Measurements from ENCODE around the gene TRAPPC2L. TPM values are rescaled to one million over a fixed set of nuclear protein-coding genes. Genes with fewer than 3 reads are reported as not detected.
"Not testable (repeated sequence)": the region's sequence is repeated elsewhere in the genome, so short reads cannot be mapped to it uniquely, and the experiment has no call there.

TRAPPC2L gene
- total RNA-seq, 2 donors from 2014 or later, result 37.8 to 48.3 TPM

- H3K27me3 Mint-ChIP-seq, result no peaks in the 10 kb centered on the region
- ATAC-seq, result no peak
- no peaks in the 10 kb centered on the region for H3K36me3 Mint-ChIP-seq
- peaks cover 0 to 5% of the 10 kb centered on the region in 2 donors for H3K4me1 Mint-ChIP-seq (ENCODE audit: low read depth in 2 of 2)
- no peak for DNase-seq (ENCODE audit: low spot score)
- no peak overlapping the region for H3K4me3 Mint-ChIP-seq
- no peak overlapping the region for H3K27ac Mint-ChIP-seq
- H3K9me3 Mint-ChIP-seq, result no peaks in the 10 kb centered on the region
These were observed 28.9 kb downstream of the TRAPPC2L start for GRCh38 chr16:88885693-88886280.

GRCh38 chr16:88886420-88886844 lies 29.5 kb downstream of the TRAPPC2L start:
- ATAC-seq, result no peak
- Mint-ChIP-seq H3K27me3 (no peaks in the 10 kb centered on the region), H3K27ac (no peak overlapping the region), H3K36me3 (no peaks in the 10 kb centered on the region), H3K4me3 (no peak overlapping the region), H3K4me1 (ENCODE audit: low read depth in 2 of 2) (peaks cover 0 to 5% of the 10 kb centered on the region in 2 donors), H3K9me3 (no peaks in the 10 kb centered on the region)
- DNase-seq (ENCODE audit: low spot score), result no peak

GRCh38 chr16:88886845-88887521 lies 30.1 kb downstream of the TRAPPC2L start:
- DNase-seq (ENCODE audit: low spot score), result no peak
- H3K9me3 Mint-ChIP-seq, result no peaks in the 10 kb centered on the region
- H3K36me3 Mint-ChIP-seq, result no peaks in the 10 kb centered on the region
- no peak overlapping the region for H3K27ac Mint-ChIP-seq
- ATAC-seq, result no peak
- H3K4me3 Mint-ChIP-seq, result no peak overlapping the region
- H3K4me1 Mint-ChIP-seq (ENCODE audit: low read depth in 2 of 2), result peaks cover 0 to 5% of the 10 kb centered on the region in 2 donors
- no peaks in the 10 kb centered on the region for H3K27me3 Mint-ChIP-seq

- DNase-seq (ENCODE audit: low spot score) (no peak), ATAC-seq (no peak)
- Mint-ChIP-seq H3K4me1 (ENCODE audit: low read depth in 2 of 2) (no peaks in the 10 kb centered on the region), H3K36me3 (no peaks in the 10 kb centered on the region), H3K27me3 (no peaks in the 10 kb centered on the region), H3K4me3 (no peak overlapping the region), H3K9me3 (no peaks in the 10 kb centered on the region), H3K27ac (no peak overlapping the region)
These were observed 31.1 kb downstream of the TRAPPC2L start for GRCh38 chr16:88888057-88888456.

GRCh38 chr16:88888461-88889387 lies 31.8 kb downstream of the TRAPPC2L start:
- Mint-ChIP-seq H3K9me3 (no peaks in the 10 kb centered on the region), H3K36me3 (no peaks in the 10 kb centered on the region), H3K27me3 (no peaks in the 10 kb centered on the region), H3K27ac (no peak overlapping the region), H3K4me1 (ENCODE audit: low read depth in 2 of 2) (no peaks in the 10 kb centered on the region), H3K4me3 (no peak overlapping the region)
- ATAC-seq, result no peak
- no peak for DNase-seq (ENCODE audit: low spot score)

- not testable (repeated sequence) for H3K27me3 Mint-ChIP-seq; ATAC-seq; H3K9me3 Mint-ChIP-seq; DNase-seq (ENCODE audit: low spot score); H3K4me3 Mint-ChIP-seq; H3K27ac Mint-ChIP-seq; H3K4me1 Mint-ChIP-seq (ENCODE audit: low read depth in 2 of 2); H3K36me3 Mint-ChIP-seq
These were observed 32.9 kb downstream of the TRAPPC2L start for GRCh38 chr16:88889702-88890352.

GRCh38 chr16:88891083-88891482 lies 34.2 kb downstream of the TRAPPC2L start:
- no peaks in the 10 kb centered on the region for H3K9me3 Mint-ChIP-seq
- H3K4me3 Mint-ChIP-seq, result no peak overlapping the region
- no peak for ATAC-seq
- H3K36me3 Mint-ChIP-seq, result no peaks in the 10 kb centered on the region
- no peaks in the 10 kb centered on the region for H3K4me1 Mint-ChIP-seq (ENCODE audit: low read depth in 2 of 2)
- DNase-seq (ENCODE audit: low spot score), result no peak
- H3K27ac Mint-ChIP-seq, result no peak overlapping the region
- no peaks in the 10 kb centered on the region for H3K27me3 Mint-ChIP-seq

- no peak for DNase-seq (ENCODE audit: low spot score)
- H3K27me3 Mint-ChIP-seq, result no peaks in the 10 kb centered on the region
- no peak for ATAC-seq
- no peaks in the 10 kb centered on the region for H3K9me3 Mint-ChIP-seq
- no peak overlapping the region for H3K4me3 Mint-ChIP-seq
- no peaks in the 10 kb centered on the region for H3K4me1 Mint-ChIP-seq (ENCODE audit: low read depth in 2 of 2)
- H3K27ac Mint-ChIP-seq, result no peak overlapping the region
- no peaks in the 10 kb centered on the region for H3K36me3 Mint-ChIP-seq
These were observed 35.1 kb downstream of the TRAPPC2L start for GRCh38 chr16:88892065-88892464.

- DNase-seq (ENCODE audit: low spot score) (no peak), ATAC-seq (no peak)
- H3K27ac Mint-ChIP-seq, result no peak overlapping the region
- H3K9me3 Mint-ChIP-seq, result no peaks in the 10 kb centered on the region
- no peaks in the 10 kb centered on the region for H3K4me1 Mint-ChIP-seq (ENCODE audit: low read depth in 2 of 2)
- no peaks in the 10 kb centered on the region for H3K27me3 Mint-ChIP-seq
- H3K4me3 Mint-ChIP-seq, result no peak overlapping the region
- no peaks in the 10 kb centered on the region for H3K36me3 Mint-ChIP-seq
These were observed 36.4 kb downstream of the TRAPPC2L start for GRCh38 chr16:88893127-88893968.

- H3K36me3 Mint-ChIP-seq; H3K4me1 Mint-ChIP-seq (ENCODE audit: low read depth in 2 of 2); DNase-seq (ENCODE audit: low spot score); H3K27me3 Mint-ChIP-seq; H3K4me3 Mint-ChIP-seq; H3K27ac Mint-ChIP-seq; H3K9me3 Mint-ChIP-seq; ATAC-seq: not testable (repeated sequence)
These were observed 37.3 kb downstream of the TRAPPC2L start for GRCh38 chr16:88894266-88894665.

GRCh38 chr16:88894681-88895300 lies 37.9 kb downstream of the TRAPPC2L start:
- Mint-ChIP-seq H3K9me3 (no peaks in the 10 kb centered on the region), H3K4me1 (ENCODE audit: low read depth in 2 of 2) (no peaks in the 10 kb centered on the region), H3K27me3 (no peaks in the 10 kb centered on the region), H3K4me3 (no peak overlapping the region), H3K36me3 (no peaks in the 10 kb centered on the region), H3K27ac (no peak overlapping the region)
- DNase-seq (ENCODE audit: low spot score), result no peak
- ATAC-seq, result no peak

GRCh38 chr16:88895335-88895734 lies 38.4 kb downstream of the TRAPPC2L start:
- Mint-ChIP-seq H3K9me3 (no peaks in the 10 kb centered on the region), H3K27me3 (no peaks in the 10 kb centered on the region), H3K4me1 (ENCODE audit: low read depth in 2 of 2) (no peaks in the 10 kb centered on the region), H3K36me3 (no peaks in the 10 kb centered on the region), H3K27ac (no peak overlapping the region), H3K4me3 (no peak overlapping the region)
- DNase-seq (ENCODE audit: low spot score), result no peak
- ATAC-seq, result no peak

All from natural killer cell treated with Interleukin-12 subunit alpha and Interleukin-12 subunit beta and Interleukin-15 and Interleukin-18, amount 100 ng/mL, for 72 hours (primary cell).